Measurements from ENCODE around the gene MYLK.

- TF ChIP-seq CTCF (IDR thresholded peaks at IDR 0.05; ENCODE audit: low read length): no peak
- no peak for TF ChIP-seq EZH2 (IDR thresholded peaks at IDR 0.05; ENCODE audit: borderline replicate concordance, low read length)
These were observed 293.3 kb downstream of the MYLK start for GRCh38 chr3:123590685-123591450.

Data from OCI-LY1 (cell line).